Stomach (tissue), 9 donors: ENCODE results near the gene ZNF335. TPM values are rescaled to one million over a fixed set of nuclear protein-coding genes. Genes with fewer than 3 reads are reported as not detected.

Experiments
- DNase-seq, 2 donors: peaks; one replicate each; pipeline versions ENCODE4 v3.0.0 to v3.0.0-alpha.2; 2013 to 2019
- H3K27ac ChIP-seq, 5 donors: fragments of 200-600 bp in 4 of 5; sonication (generic) in 4 of 5; one replicate each; pipeline ENCODE4 v1.5.1; 2013 to 2019; ENCODE audit warnings: mild to moderate bottlenecking in 1 of 5, moderate library complexity in 1 of 5
- H3K27me3 ChIP-seq, 3 donors: fragments of 200-600 bp; sonication (generic); one replicate each; pipeline ENCODE4 v1.5.1; 2017 to 2019; ENCODE audit warnings: mixed run types in 1 of 3
- H3K36me3 ChIP-seq, 4 donors: fragments of 200-600 bp; sonication (generic); 1 replicate in 3 of 4; 2 replicates in 1 of 4; pipeline ENCODE4 v1.5.1; 2016 to 2019
- H3K4me1 ChIP-seq, 4 donors: fragments of 200-600 bp; sonication (generic); one replicate each; pipeline ENCODE4 v1.5.1; 2016 to 2019
- H3K4me3 ChIP-seq, 4 donors: fragments of 200-600 bp; sonication (generic) in 3 of 4; one replicate each; pipeline ENCODE4 v1.5.1; 2016 to 2019; ENCODE audit warnings: mild to moderate bottlenecking in 1 of 4
- H3K9me3 ChIP-seq, 4 donors: fragments of 200-600 bp; sonication (generic); one replicate each; pipeline ENCODE4 v1.5.1; 2016 to 2019
- CTCF ChIP-seq, 7 experiments: fragments of 450-650 bp in 4 of 7; fragments of 200-600 bp in 3 of 7; sonication (generic) in 3 of 7; IDR thresholded peaks; one replicate each; pipeline ENCODE4 v1.5.1; 2016 to 2019; ENCODE audit warnings: antibody characterized with exemption in 7 of 7, control low read depth in 2 of 7, mild to moderate bottlenecking in 1 of 7
- EP300 ChIP-seq: sonication (generic); formaldehyde crosslinking; IDR thresholded peaks from one replicate; pipeline ENCODE4 v1.6.1; 2017; ENCODE audit warnings: antibody characterized with exemption
- POLR2A ChIP-seq, 4 donors: fragments of 450-650 bp; IDR thresholded peaks; one replicate each; pipeline ENCODE4 v1.6.1; 2016; ENCODE audit warnings: antibody characterized with exemption in 4 of 4, control low read depth in 2 of 4, mild to moderate bottlenecking in 1 of 4, moderate library complexity in 1 of 4
- POLR2AphosphoS5 ChIP-seq, 3 donors: sonication (generic); formaldehyde crosslinking; IDR thresholded peaks; one replicate each; pipeline ENCODE4 v1.6.1; 2016; ENCODE audit warnings: antibody characterized with exemption in 3 of 3
- WGBS, 5 donors: extraction: QIAGEN DNeasy Blood & Tissue Kit in 3 of 5; methylation state at CpG; one replicate each; pipeline versions ENCODE4 v1.1.5 to v1.1.7; 2013 to 2018; 5-methylcytosine and 5-hydroxymethylcytosine counted together
- intact Hi-C: fragments of 100-400 bp; cut with DNase I; formaldehyde crosslinking; loops from one replicate; pipeline ENCODE4 v1.15.1; 2023; ENCODE audit warnings: low total_unique reads
- polyA plus RNA-seq, 3 donors: library from polyadenylated mRNA; stranded (reverse); fragments of 200-250 nt; gene quantifications; one replicate each; pipeline ENCODE4 v1.2.3, GENCODE V29; 2013
- total RNA-seq, 5 donors: library from RNA; depleted of rRNA; stranded (reverse); fragments of >200 nt; gene quantifications; one replicate each; pipeline versions ENCODE4 v1.1.0 to v1.2.3, GENCODE V29; 2014 to 2016
- donor health status: healthy with polysubstance abuse.
- donor health status: Bipolar disorder and iron deficiency.
- donor health status: healthy.

ZNF335 gene
- total and polyA plus RNA-seq, 8 donors = 7.2 to 72.3 (median 18.0) TPM

GRCh38 chr20:46000262-46000996 lies 28.4 kb upstream of the ZNF335 start:
- Histone ChIP-seq H3K4me3 (no peak overlapping the region), H3K9me3 (no peaks in the 10 kb centered on the region), H3K27ac (no peak overlapping the region), H3K36me3 (no peaks in the 10 kb centered on the region), H3K27me3 (peaks cover 0 to 97% (median 6%) of the 10 kb centered on the region in 3 donors), H3K4me1 (peaks cover 0 to 37% (median 0%) of the 10 kb centered on the region in 4 donors)
- no peak for DNase-seq
- no peak for TF ChIP-seq POLR2A (IDR thresholded peaks at IDR 0.05)
- TF ChIP-seq CTCF (IDR thresholded peaks at IDR 0.05) = no peak
- TF ChIP-seq POLR2AphosphoS5 (IDR thresholded peaks at IDR 0.05) = no peak
- no peak for TF ChIP-seq EP300
- WGBS, 5 donors = 41 to 52% (median 46%) methylated on average over 16 of the region's 16 CpGs
- intact Hi-C loops = no loop called here

DNA sequence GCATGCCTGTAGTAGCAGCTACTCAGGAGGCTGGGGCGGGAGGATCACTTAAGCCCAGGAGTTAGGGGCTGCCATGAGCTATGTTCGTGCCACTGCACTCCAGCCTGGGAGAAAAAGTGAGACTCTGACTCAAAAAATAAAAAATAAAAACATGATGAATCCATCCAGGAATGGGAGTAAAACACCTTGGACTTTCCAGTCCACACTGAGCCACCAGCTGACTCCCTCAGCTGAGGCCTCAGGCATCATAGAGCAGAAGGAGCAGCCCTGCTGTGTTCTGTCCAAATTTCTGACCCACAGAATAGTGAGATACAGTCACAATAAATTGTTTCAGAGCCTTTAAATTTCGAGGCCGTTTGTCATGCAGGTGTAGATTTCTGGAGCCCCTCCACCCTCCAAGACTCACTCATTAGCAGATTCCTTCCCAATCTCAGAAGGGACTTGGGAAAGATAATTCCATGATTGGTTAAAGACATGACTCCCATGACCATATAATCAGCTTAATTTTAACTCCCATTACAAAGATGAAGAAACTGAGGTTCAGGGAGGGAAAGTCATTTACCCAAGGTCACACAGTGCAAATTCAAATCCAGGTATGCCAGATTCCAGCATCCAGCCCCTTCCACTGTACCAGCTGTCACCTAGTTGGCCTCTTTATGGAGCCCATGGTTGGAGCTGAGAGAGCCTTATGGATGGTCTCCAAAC lies 27.7 kb upstream of the ZNF335 start:
- no peak for TF ChIP-seq CTCF (IDR thresholded peaks at IDR 0.05)
- TF ChIP-seq EP300 = no peak
- no peak for TF ChIP-seq POLR2AphosphoS5 (IDR thresholded peaks at IDR 0.05)
- TF ChIP-seq POLR2A (IDR thresholded peaks at IDR 0.05) = no peak
- intact Hi-C loops = no loop called here
- Histone ChIP-seq H3K4me3 (no peak overlapping the region), H3K27ac (no peak overlapping the region), H3K4me1 (peaks cover 0 to 34% (median 0%) of the 10 kb centered on the region in 4 donors), H3K27me3 (peaks cover 0 to 96% (median 6%) of the 10 kb centered on the region in 3 donors), H3K36me3 (no peaks in the 10 kb centered on the region), H3K9me3 (no peaks in the 10 kb centered on the region)
- DNase-seq = no peak
- 75 to 92% (median 77%) methylated on average over 4 of the region's 4 CpGs for WGBS, 5 donors

DNA sequence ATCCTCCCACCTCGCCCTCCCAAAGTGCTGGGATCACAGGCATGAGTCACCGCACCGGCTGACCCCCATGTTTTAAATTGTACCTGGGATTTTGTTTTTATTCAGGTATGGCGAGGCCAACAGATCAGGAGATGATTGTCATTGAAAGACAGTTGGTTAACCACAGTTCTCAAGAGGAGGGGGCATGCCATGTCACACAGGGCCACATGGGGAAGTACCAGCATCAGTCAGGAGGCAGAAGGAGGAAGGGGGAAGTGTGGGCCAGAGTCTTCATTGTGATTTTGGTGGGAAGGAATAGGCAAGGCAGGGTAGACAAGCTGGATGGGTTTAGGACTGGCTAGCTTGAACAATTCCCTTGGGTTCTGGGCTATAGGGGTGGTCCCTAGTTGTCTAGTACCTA lies 26.8 kb upstream of the ZNF335 start:
- intact Hi-C loops = no loop called here
- Histone ChIP-seq H3K36me3 (no peaks in the 10 kb centered on the region), H3K27me3 (peaks cover 0 to 95% (median 6%) of the 10 kb centered on the region in 3 donors), H3K9me3 (no peaks in the 10 kb centered on the region), H3K4me3 (no peak overlapping the region), H3K27ac (peak overlapping the region in 2 of 5 donors; percentile 31 to 36), H3K4me1 (peaks cover 0 to 25% (median 0%) of the 10 kb centered on the region in 4 donors)
- DNase-seq = no peak
- TF ChIP-seq CTCF (IDR thresholded peaks at IDR 0.05) = no peak
- no peak for TF ChIP-seq EP300
- TF ChIP-seq POLR2AphosphoS5 (IDR thresholded peaks at IDR 0.05) = no peak
- TF ChIP-seq POLR2A (IDR thresholded peaks at IDR 0.05) = no peak
- WGBS, 5 donors = 47 to 74% (median 64%) methylated on average over 4 of the region's 4 CpGs

DNA sequence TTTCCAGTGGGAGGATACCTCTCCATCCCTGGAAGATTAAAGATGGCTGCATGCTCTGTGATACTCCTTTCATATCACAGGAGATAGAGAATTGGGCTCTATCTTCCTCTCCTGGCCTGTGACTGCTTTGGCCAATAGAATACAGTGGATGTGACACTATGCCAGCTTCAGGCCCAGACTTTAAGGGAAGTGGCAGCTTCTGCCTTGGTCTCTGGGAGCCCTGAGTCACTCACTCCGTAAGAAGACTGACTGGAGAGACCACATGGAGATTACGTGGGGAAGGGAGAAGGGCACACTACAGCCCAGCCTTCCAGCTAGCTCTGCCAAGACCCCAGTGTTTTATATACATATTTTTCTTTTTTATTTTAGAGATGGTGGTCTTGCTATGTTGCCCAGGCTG lies 26.3 kb upstream of the ZNF335 start:
- intact Hi-C loops = no loop called here
- Histone ChIP-seq H3K27me3 (peaks cover 0 to 95% (median 6%) of the 10 kb centered on the region in 3 donors), H3K4me3 (no peak overlapping the region), H3K9me3 (no peaks in the 10 kb centered on the region), H3K36me3 (no peaks in the 10 kb centered on the region), H3K4me1 (peaks cover 0 to 23% (median 0%) of the 10 kb centered on the region in 4 donors), H3K27ac (peak overlapping the region in 2 of 5 donors; percentile 31 to 36)
- WGBS, 5 donors = 50 to 73% (median 54%) methylated on average over 2 of the region's 2 CpGs
- DNase-seq = no peak
- TF ChIP-seq POLR2AphosphoS5 (IDR thresholded peaks at IDR 0.05) = no peak
